ENCODE results near the gene C16orf74.

The C16orf74 gene

DNA sequence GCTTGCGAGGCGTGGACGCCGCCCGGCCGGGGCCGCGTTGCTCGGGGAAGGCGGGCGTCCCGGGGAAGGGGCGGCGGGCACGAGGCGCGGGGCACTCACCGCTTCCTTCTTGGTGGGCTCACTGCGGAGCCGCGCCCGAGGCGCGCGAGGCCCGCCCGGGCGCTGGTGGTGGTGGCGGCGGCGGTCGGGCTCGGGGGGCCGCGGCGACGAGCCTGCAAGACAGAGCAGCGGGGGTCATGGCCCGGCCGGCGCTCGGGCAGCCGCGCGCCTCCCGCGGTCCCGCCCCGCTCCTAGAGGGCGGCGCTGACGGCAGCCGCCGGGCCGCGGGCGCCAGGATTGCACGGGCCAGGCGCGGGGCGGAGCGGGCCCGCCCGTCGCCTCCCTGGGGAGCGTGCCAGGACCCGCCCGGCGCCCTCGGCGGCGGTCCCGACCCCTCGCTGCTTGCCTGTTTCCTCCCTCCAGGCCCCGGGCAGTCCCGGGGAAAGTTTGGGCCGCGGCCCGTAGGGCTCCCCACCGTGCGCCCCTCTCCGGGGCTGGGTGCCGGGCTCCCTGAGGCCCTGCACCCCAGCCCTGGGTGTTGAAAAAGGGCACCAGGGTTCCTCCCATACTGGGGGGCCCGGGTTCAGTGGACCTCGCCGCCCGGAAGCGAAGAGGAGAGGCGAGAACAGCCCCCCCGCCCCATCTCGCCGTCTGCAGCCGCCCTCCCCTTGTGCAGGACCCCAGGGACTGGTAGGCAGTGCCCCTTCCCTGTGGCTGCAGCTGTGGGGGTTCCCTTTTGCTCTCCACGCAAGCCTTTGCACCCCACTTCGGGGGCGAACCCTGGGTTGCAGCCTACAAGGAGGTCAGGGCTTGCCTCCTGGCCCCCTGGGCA, at the start of gene C16orf74:
TSS of gene C16orf74 (minus strand) at position 270 of the 871 bp plus-strand sequence. CDS start 15,879 bp downstream, outside the sequence.
- no peak for DNase-seq (ENCODE audit: low read depth in 2 of 2)

DNA sequence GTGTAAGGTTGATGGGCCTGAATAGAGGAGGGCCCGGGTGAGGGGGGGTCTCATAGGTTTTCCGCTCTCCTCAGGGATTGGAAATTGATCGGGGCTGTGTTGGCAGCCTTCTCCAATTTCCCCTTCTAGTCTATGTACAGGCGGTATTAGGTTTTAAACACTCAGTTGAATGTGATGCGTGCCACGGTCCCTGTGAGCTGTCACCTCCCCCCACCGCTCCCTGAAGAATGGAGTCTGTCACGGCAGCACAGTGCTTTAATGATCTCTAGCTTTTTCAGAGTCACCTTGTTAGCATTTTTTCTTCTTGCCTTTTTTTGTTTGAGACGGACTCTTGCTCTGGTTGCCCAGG, 49.4 kb upstream of the C16orf74 start:
- no peak for DNase-seq (ENCODE audit: low read depth in 2 of 2)

DNA sequence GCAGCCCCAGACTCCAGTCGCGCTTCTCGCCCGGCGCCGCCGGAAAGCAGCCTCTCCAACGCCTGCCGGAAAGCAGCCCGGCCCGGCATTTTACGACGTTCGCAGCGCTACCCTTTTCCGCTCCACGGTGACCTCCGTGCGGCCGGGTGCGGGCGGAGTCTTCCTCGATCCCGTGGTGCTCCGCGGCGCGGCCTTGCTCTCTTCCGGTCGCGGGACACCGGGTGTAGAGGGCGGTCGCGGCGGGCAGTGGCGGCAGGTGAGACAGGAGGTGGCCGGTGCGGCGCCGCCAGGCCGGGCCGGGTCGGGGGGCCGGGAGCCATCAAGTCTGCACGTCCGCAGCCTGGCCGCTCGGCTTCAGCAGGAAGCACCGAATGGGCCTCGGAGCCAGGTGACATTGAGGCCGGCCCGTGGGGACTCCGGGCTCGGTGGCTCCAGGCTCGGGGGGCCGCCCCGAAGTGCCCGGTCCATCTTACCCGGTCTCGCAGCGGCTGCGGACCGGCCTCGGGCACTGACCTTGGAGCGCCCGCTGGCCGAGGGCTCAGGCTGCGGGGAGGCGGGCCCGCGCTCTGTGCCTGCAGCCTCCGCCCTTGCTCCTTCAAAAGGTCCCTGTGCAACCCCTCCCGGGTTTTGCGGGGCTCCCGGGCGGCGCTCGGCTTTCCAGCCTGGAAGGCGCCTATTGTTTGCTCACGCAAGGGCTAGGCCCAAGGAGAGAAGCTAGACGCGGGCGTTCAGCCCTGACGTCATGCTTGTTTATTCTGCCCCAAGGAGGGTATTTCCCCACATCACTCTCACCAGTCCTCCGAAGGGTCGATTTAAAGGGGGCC, 48.8 kb upstream of the C16orf74 start, which contains the start of the genes COX4I1 and EMC8:
TSS of gene COX4I1 (plus strand) at position 199 of the 824 bp plus-strand sequence. CDS start 1,511 bp downstream, outside the sequence.
TSS of gene EMC8 (minus strand) at position 48 of the 824 bp plus-strand sequence. CDS start 249 bp downstream, outside the sequence.
- DNase-seq (ENCODE audit: low read depth in 2 of 2) = peak; percentile 89 to 92

DNA sequence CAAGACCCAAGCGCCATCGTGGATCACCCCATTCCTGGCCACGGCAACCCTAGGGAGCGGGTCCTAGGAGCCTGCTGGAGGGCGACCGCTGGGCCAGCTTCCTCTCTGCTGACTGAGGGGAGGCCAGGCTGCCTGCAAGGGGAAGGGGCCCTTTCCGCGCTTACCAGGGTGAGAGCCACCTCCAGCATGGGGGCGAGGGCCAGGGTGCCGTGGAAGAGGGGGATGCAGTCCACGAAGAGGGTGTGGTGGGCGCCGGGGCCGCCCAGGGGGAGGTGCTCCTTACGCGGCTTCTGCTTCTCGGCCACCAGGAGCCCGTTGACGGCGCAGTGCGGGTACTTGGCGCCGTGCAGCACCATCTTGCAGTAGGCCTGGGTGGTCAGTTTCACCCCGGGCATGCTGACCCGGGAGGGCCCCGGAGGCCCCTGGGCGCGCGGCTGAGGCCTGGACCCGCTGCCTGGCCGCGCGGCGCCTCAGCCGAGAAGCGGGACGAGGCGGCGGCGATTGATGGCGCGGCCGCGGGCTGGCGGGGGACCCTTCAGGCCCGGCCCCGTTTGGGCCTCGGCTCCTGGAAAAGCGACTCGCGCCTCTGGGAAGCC, 48.1 kb upstream of the C16orf74 start:
- peak in 1 of 2 donors; percentile 5 for DNase-seq (ENCODE audit: low read depth in 2 of 2)

DNA sequence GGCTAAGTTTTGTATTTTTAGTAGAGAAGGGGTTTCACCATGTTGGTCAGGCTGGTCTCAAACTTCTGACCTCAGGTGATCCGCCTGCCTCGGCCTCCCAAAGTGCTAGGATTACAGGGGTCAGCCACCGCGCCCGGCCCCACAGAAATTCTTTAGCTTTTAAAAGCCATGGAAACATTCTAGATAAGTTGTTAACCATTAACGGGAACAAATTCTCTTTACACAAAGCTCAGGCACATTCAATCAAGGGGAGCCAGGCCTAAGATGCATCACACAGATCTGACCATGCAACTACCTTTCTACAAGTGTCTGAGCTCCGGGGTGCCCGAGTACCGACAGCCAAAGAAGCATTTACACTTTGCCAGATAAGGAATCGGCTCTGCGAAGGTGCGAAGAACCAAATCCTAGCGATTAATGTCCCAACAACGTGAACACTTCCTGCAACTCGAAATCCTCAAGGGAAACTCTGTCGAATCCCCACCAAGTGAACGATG, 47.4 kb upstream of the C16orf74 start:
- no peak for DNase-seq (ENCODE audit: low read depth in 2 of 2)

DNA sequence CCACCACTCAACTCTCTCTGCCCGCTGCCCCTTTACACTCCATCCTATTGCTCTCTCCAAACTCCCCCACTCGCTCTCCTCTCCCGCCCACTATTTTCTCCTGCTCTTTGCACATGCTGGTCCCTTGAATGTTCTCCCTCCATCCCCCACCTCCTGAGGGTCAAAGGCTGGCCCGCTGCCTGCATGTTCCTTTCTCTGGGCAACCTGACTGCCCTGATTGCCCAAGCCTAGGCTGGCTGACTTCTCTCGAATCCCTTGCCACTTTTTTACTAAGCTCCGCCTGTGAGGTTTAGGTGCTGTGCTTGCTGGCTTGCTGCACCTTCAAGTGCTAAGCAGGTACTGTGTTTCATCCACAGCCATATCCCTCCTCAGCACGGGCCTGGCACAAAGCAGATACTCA, 45.7 kb upstream of the C16orf74 start:
- DNase-seq (ENCODE audit: low read depth in 2 of 2) = no peak

DNA sequence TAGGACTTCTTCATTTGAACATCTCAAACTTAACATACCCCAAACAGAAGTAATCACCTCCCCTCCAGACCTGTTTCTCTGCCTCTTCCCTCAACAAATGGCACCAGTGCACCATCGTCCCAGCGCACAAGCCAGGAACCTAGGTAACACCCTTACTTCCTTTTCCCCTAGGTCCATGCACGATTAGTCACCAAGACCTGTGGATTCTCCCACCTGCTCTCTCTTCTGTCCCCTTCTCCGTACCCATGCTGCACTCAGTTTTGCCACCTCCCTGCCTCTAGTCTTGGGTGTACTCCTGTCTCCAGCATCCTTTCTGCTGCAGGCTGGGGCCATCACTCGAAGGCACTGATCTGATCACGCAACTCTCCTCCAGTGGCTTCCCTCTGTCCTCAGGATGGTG, 45.3 kb upstream of the C16orf74 start:
- no peak for DNase-seq (ENCODE audit: low read depth in 2 of 2)

DNA sequence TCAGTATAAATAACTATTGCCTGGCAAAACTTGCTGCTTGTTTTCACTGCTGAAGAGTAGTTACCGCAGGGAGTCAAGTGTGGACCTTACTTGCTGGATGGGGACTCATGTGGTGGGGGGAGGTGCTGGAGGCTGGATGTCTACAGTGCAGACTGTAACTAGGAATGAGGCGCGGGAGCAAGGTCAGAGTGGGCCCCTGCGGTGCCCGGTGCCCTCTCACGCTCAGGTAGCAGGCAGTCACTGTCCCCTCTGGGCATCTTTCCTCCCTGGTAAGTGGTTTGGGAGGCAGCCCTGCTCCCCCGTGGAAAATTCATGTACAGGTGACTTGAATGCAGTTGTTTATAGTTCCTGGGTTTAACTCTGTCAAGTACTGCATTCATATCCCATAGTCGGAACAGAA, 43.8 kb upstream of the C16orf74 start:
- DNase-seq (ENCODE audit: low read depth in 2 of 2) = no peak

DNA sequence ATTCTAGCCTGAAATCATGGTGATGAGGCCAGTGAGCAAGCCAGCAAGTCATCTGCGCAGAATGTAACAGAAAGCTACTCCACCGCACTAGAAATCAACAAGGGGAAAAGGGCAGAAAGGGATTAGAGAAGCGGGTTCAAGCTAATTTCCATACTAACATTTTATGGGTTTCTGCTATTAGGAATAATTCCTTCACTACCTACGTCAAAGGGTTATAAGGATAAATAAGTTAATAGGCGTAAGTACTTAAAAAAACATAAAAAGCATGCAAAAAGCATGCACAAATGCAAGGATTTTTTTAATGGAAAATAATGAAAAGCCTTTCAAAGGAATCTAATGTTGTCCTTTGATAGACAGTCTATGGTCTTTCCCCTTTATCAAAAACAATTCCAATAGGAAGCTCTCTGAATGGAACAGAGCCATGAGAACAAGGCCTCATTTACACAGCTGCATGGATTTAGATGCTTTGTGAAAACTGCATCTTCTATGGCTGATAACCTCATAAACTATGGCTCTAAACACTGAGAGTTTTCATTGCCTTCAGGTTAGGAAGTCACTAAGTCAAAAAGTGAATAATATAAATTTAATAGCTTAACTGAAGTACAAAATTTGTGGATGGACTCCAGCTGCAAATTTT, 42.9 kb upstream of the C16orf74 start:
- no peak for DNase-seq (ENCODE audit: low read depth in 2 of 2)

DNA sequence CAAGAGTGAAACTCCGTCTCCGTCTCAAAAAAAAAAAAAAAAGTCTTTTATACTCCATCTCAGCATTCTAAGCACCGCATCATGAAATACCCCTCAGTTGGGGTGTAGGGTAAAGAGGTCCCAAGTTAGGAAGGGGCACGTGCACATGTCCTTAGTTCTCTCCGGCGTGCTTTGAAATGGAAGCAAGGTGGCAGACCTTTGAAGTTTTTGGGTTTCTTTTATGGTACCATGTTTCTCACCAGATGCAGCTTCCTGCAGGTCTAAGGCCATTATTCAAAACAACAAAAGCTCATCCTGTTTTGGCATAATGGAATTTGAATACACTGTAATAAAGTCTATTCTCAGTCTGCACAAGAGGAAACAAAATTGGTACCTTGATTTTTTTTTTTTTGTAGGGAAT, 38.9 kb upstream of the C16orf74 start:
- no peak for DNase-seq (ENCODE audit: low read depth in 2 of 2)

DNA sequence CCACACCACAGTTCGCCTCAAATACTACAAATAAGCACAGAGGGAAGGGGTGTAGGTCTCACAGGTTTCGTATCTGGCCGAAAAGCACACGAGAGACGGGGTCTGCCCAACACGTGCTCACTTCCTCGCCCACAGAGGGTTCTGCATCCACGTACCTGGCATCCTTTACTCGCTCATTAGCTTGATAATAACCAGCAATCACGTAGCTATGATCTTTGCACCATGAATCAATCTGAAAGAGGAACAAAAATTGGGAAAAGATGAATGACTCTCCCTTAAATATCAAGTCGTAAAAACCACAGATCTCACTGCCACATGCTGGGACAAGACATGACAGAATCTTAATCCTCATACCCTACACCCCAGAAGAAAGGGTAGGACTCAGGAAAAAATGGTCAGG, 37.9 kb upstream of the C16orf74 start:
- DNase-seq (ENCODE audit: low read depth in 2 of 2) = no peak

DNA sequence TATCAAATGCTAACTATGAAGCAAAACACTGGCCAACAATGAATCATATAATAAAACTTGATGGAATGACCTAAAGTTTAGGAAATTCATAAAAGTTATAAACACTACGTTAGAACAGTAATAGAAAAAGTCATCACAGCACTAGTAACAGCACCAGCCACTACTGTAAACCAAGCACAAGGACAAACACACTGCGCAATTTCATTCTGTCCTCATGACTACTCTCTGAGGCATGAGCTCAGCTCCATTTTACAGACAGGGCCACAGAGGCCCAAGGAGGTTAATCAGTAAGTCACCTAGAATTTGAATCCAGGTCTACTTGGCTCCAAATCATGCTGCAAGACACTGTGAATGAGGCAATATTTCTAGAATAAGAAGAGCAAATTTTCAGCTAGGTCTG, 35.0 kb upstream of the C16orf74 start:
- DNase-seq (ENCODE audit: low read depth in 2 of 2) = no peak

DNA sequence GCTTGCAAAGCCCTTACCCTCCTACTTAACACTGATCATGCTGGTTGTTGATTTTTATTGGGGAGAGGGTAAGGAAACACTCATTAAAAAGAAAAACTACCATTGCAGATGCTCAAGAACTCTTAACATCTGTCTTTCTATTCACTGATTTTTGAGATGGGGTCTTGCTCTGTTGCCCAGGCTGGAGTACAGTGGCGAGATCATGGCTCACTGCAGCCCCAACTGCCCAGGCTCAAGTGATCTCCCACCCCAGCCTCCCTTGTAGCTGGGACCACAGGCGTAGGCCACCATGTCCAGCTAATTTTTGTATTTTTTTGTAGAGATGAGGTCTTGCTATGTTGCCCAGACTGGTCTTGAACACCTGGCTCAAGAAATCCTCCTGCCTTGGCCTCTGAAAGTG, 33.9 kb upstream of the C16orf74 start:
- no peak for DNase-seq (ENCODE audit: low read depth in 2 of 2)

DNA sequence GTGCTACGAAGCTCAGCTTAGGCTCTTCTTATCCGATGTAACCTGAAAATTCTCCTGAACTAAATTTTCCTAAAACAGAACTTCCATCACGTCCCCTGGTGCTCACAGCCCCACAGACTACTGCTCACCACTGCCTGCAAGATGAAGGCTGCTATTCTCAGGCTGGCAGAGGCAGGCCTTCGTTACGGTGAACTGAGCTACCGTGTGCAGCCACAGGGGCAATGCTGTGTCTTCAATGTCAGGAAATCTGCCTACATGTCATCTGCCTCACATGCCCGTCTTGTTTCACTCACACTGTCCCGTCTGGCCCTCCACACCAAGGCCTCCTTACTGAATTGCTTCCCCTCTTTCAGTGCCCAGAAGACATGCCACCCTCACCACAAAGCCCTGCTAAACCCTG, 32.5 kb upstream of the C16orf74 start:
- no peak for DNase-seq (ENCODE audit: low read depth in 2 of 2)

DNA sequence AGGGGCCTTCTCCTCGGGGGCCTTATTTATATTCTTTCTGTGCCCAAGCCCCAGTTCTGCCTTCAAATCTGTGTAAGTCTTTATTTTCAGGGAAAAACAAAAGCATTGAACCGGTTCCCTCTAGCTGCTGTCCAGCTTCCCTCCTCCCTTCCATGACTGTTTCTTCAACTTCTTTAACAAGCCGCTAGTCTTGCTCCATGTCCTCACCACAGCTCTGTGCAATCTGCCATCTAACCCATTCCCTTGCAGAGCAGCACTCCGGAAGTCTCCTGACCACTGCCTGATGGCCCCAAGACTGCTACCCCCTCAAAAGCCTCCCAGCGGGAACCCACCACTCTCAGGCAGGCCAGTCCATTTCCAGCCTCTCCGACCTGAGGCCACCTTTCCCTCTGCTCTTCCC, 31.6 kb upstream of the C16orf74 start:
- no peak for DNase-seq (ENCODE audit: low read depth in 2 of 2)

DNA sequence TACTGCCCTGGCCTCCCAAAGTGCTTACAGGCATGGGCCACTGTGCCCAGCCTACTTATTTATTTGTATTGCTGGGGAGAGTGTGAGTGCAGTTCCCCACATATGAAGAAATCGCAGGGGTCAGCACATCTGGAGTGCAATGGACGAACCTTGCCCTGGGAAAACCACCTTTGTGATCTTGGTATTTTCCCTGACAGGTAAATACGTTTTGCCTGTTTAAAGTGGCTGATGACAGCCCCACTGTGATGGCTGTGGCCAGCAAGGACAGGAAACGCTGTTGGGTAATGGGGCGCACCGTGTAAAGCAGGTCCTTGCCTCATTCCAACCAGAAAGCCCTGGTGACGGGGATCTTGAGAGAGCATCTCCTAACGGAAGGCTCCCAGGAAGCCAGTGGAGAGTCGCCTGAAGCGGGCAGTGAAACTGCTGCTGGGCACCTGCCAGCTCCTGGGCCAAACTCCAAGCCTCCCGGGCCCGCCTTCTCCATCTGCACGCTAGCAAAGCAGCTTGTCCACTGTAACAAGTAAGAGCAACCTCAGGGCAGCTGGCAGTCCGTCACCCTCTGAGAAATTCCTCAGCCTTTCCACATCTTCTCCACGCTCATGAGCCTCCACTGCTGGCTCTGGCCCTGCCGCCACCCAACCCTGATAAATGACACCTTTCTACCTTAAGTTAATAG, 30.9 kb upstream of the C16orf74 start:
- DNase-seq (ENCODE audit: low read depth in 2 of 2) = no peak

DNA sequence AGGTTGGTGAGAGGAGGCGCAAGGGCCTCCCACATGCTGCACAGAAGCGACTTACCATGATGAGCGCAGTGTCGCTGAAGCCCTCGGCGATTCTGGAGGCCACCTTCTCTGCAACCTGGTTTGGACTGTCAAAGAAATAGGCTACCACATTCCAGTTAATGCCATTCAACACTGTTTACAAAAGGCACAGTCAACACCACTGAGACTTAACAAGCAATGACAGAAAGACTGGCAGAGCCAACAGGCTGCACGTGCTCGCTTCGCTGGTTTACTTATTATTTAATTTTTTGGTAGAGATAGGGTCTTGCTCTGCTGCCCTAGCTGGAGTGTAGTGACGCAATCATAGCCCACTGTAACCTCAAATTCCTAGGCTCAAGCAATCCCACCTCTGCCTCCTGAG, 30.3 kb upstream of the C16orf74 start:
- DNase-seq (ENCODE audit: low read depth in 2 of 2) = no peak

DNA sequence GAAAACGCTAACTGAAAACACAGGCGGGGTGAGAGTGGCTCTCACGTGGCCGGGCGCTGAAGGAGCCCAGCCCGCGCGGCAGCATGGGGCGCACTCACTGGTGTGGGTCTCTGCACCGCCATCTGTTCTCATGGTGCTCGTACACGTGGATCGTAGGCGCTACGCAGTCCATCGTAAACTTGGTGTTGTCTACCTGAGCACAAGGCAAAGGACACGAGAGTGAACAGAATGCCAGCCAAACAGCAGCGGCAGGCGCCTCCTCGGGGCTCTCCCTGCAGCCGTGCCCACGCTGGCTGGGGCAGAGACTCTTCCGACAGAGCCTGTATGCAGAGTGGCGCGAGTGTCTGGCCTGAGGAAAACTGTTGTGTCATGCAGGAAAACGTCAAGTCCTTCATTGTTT, 29.4 kb upstream of the C16orf74 start:
- DNase-seq (ENCODE audit: low read depth in 2 of 2) = no peak

DNA sequence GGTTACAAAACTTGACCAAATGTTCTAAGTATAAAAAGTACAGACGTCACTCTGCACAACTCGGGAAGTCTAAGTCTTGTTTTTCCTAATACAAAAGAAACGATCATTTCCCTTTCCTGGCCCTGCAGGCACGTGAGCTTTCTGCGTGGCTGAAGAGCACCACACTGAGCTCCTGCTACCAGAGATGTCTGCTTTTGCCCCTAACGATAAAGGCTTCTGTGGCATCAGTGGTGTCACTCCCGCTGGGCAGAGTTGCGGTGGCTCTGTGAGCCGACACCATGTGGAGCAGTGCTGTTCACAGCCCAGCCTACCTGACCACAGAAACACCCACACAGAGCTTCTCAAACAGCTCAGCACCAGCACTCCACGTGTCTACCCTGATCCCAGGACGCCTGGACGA, 28.0 kb upstream of the C16orf74 start:
- no peak for DNase-seq (ENCODE audit: low read depth in 2 of 2)

DNA sequence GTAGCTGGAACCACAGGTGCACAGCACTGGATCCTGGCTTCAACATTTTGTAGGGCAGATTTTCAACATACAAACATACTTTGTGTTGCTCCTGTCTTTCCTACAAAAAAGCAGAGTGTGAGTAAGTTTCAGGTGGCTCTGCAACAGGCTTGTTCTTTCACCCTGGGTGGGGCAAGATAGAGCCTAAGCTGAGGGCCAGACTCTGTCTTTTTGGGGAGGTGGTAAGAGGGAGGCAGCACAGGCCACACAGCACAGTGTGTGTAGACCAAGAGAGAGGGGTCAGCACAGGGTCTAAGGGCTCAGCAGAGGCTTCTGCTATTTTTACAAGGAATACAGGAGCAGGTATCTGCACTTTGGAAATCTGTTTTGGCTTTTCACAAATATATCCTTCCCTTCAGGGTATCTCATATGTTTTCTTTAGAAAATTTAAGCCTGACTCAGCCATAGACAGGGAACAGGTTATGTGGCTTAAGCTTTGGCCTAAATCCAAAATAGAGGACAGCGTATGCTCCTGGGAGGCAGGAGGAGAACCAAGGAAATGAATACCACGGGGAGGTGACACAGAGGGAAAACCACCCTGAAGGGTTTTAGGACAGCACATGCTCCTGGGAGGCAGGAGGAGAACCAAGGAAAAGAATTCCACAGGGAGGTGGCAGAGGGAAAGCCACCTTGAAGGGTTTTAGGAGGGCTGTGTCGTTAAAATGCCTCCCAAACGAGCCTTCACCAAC, 26.9 kb upstream of the C16orf74 start:
- no peak for DNase-seq (ENCODE audit: low read depth in 2 of 2)
